ENCODE measurements around the gene FAM170A. TPM values are rescaled to one million over a fixed set of nuclear protein-coding genes. Genes with fewer than 3 reads are reported as not detected.

FAM170A gene
- total RNA-seq, 4 donors from 2014 or later: not detected

Other genes starting within 250 kb of the FAM170A start
- gene HSD17B4, start 177.1 kb upstream of the FAM170A start, total RNA-seq: 100 to 1,000 TPM; 159 to 288 (median 224) TPM

Measured in Peyer's patch (tissue), 4 donors.